ENCODE measurements around the gene MALSU1.

The MALSU1 gene

DNA sequence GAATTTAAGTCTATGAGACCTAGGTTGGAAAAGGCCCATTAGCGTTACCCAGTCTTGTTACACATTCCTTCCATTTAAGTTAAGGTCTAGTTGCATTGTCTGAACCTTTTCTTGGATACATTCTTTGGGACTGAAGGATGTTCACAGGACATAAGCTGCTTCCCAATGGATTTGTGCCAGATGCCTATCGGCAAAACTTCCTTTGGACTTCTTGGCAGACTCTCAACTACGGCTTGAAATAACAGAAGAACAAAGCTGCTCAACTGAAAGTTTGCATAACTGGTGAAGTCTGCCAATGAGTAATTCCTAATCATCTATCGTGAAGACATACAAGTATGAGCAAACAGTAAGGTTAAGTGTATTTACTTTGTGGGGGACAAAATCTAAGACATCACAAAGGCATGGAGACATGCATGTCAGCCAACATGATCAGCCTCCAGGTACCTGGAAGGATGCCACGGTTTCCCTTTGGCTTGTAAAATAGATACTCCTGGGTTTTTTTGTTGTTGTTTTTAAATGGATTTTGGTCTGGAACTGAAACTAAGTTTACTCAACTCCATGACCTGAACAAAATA lies 35.4 kb downstream of the MALSU1 start:
- no peak overlapping the region for H3K4me3 ChIP-seq (ENCODE audit: low read depth, low read length)

DNA sequence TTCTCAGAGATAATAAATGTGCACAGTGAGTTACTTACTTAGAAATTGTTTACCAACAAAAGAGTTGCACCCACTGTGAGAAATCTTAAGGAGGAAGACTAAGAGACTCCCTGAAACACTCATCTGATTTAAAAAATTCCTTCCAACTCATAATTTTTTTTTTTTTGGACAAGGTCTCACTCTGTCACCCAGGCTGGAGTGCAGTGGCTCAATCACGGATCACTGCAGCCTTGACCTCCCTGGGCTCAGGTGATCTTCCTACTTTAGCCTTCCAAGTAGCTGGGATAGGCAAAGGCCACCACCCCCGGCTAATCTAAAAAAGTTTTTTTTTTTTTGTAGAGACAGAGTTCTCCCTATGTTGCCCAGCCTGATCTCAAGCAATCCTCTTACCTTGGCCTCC lies 36.0 kb downstream of the MALSU1 start:
- no peak overlapping the region for H3K4me3 ChIP-seq (ENCODE audit: low read depth, low read length)

DNA sequence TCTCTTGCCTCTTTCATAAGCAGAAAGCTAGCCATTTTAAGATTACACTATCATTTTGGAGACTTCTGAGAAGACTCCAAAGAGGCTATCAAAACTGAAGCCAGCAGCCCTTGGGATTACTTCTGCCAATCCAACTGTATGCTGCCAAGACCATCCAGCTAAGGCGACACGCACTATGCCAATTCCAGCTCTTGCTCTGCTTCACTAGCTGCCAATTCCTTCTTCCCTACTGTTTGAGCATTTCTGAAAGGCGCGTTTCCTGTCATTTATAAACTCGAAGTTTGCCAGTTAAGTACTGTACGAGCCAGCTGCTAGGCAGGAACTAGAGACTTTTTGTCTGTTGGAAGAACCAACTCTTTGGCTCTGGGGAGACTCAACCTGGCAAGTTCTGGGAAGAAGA lies 36.5 kb downstream of the MALSU1 start:
- no peak overlapping the region for H3K4me3 ChIP-seq (ENCODE audit: low read depth, low read length)

DNA sequence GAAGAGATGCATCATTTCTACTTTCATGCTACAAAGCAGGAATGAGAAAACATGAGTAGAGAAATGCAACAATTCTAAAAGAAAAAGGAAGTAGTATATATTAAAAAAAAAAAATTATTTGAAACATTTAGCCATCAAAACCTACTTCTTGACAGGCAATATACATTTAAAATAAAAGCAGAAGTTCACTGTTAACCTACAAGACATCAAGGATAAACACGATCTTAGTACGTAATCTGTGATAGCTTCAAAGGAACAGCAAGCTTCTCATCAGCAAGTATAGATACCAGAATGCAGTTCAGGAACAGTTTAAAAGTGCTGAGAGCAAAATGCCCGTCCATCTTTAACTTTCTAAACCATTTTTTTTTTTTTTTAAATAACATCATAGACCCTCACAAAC lies 36.9 kb downstream of the MALSU1 start:
- no peak overlapping the region for H3K4me3 ChIP-seq (ENCODE audit: low read depth, low read length)

DNA sequence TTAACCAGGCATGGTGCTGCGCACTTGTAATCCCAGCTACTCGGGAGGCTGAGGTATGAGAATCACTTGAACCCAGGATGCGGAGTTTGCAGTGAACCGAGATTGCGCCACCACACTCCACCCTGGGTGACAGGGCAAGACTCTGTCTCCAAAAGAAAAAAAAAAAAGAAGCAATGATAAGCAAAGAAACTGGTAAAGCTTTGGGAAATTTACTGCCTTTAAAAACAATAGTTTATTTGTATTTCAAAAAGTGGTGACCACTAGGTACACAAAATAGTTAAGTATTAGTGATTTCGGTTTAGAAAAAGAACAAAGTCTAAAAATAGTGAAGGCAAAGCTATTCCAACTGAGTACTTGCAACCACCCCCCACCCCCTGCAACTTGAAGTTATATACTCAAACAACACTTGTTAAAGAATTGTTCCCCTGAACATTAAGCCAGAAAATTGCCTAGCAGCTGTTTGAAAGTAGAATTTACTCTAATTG lies 37.7 kb downstream of the MALSU1 start:
- H3K4me3 ChIP-seq (ENCODE audit: low read depth, low read length), result no peak overlapping the region

DNA sequence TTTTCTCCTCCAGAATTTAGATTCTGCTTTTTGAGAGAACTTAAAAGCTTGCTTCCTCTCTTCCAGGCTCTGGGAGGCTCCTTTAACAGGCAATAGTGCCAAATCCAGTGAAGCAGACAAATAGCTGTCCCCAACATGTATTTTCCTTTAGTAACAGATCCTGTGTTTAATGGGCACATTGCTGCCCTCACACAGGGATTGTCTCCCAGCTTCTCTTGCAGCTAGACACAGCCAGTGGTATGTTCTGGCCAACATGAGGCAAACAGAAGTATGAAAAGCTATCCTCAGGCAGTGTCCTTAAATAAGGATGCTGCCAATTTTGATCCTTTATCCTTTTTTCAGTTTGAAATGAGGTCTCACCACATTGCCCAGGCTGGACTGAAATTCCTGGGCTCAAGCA lies 38.2 kb downstream of the MALSU1 start:
- H3K4me3 ChIP-seq (ENCODE audit: low read depth, low read length), result no peak overlapping the region

DNA sequence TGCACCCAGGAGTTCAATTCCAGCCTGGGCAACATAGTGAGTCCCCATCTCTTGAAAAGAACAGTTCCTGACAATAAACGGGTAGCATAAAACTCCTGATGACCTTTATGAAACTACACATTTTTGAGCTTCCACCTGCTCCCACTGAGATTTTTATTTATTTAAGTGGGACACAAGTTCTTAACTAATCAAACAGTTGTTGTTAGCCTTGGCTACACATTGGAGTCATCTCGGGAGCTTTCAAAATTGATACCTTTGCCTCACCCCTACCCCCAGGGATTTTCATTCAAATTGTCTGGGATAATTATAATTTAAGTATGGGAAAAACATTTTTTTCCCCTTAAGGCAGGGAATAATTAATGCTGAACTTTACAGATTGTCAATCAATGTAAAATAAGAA lies 39.3 kb downstream of the MALSU1 start:
- no peak overlapping the region for H3K4me3 ChIP-seq (ENCODE audit: low read depth, low read length)

DNA sequence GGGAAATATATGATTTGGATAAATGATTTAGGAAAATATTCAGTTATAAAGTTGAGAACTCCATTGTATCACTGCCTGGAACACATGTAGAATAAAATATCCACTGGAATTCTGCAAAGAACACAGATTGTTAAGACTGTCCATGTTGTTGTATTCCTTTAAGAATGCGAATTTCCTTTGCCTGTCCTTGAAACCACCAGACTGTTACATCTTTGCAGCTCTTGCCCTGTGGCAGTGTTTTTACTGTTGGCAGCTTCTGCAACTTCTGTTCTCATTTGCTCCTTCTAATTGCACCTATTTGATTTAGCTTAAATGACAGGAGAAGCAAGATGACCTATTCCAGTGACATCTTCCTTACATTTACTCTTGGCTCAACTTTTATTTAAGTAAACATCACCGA lies 39.7 kb downstream of the MALSU1 start:
- H3K4me3 ChIP-seq (ENCODE audit: low read depth, low read length), result no peak overlapping the region

DNA sequence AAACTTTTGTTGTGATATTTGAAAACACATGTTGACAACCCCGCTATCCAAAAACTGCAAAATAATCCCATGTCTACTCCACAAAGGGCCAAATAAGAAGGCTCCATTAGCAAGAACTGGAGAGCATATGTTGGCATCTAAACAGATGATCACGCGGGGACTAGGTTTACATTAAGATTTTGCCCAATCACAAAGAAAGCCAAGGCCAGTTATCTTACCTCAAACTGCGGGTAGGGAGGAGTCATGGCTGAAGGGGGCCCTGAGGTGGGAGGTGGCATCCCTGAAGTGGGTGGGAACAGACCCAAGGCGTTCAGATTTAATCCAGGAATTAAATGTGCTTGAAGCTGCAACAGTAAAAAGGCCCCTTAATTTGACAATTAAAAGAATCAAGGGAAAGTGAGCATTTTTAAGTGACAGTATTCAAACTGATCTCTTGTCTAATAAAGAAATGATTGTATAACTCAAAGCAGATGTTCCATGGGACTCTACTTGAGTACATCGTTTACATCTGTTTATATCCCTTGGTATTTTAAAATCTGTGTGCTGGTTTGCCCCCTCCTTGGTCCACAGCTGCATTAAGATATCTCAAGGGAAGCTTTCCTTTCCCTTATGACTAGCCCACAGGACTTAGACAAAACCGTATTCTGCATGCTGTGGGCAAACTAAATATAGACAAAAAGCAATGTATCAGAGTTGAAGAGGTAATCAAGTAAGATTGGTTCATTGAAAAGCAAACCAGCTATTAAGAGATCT lies 42.9 kb downstream of the MALSU1 start:
- no peak overlapping the region for H3K4me3 ChIP-seq (ENCODE audit: low read depth, low read length)

DNA sequence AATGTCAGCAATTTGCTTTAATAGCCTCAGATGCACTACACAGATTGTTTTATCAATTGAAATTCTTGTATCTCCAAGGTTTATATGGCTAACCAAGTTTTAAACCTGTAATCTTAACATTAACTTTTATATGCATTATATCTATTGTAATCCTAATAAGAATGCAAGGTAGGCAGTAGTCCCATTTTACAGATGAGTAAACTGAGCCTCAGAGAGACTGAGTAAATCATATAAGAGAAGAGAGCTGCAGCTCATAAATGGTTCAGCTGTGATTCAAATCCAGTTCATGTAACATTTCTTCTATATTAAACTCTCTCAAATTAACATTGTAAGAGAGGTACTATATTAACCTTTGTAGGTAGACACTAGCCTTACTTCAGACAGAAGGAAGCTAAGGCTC lies 44.0 kb downstream of the MALSU1 start:
- no peak overlapping the region for H3K4me3 ChIP-seq (ENCODE audit: low read depth, low read length)

DNA sequence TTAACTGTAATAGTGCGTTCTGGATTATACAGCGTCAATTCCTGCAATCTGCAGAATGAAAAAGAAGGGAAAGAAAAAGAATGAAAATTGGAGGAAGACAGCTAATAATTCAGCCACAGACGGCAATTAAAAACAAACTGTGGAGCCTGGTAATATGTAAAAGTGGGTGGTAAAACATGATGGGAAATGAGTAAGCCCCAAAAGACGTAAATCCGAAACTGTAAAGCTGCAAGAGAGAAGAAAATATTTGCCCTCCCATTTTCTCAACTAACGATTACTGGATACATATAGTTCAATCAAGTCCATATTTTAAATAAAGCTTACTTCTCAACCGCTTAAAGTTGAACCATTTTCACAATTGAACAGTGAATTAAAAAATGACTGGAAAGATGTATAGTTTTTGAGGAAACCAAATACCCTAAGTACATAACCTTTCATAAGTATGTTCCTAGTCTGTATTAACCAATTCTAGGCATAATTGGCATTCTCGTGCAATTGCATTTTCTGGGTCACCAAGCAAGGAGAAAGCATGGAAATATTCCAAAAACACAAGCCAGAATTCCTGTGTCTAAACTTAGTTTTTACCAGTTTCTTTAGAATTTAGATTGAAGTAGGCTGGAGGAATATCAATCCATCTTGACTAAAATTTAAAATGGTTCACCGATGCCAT lies 44.8 kb downstream of the MALSU1 start:
- H3K4me3 ChIP-seq (ENCODE audit: low read depth, low read length), result no peak overlapping the region

DNA sequence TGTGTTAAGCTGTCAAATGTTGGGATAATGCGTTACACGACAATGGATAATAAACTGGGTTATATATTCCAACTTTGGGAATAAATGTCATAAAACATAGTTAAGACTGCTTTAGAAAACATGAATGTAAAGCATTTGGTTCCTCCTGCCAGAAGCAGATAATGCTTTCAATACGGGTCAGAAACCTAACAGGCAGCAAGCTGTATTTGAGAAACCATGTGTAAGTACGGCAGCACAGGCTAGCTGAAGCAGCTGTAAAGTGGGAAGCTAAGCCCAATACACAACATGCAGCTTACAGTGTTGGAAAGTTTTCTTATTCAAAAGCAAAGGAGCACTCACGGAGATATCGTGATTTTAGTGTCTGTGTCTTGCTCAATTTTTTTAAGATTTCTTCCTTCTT lies 46.5 kb downstream of the MALSU1 start:
- no peak overlapping the region for H3K4me3 ChIP-seq (ENCODE audit: low read depth, low read length)

DNA sequence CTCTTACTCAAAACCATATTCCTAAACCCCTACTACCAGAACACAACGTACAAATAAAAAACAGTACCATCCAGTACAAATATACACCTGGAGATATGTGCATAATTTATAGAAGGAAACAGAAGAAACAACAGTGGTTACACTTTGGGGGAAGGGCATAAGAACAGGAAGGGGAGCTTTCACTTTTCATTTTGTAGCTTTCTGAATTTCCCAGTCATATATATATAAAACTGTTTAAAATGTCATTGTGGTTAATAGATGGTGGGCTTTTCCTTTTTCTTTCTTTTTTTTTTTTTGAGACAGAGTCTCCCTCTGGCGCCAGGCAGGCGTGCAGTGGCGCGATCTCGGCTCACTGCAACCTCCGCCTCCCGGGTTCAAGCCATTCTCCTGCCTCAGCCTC lies 47.2 kb downstream of the MALSU1 start:
- H3K4me3 ChIP-seq (ENCODE audit: low read depth, low read length), result no peak overlapping the region

DNA sequence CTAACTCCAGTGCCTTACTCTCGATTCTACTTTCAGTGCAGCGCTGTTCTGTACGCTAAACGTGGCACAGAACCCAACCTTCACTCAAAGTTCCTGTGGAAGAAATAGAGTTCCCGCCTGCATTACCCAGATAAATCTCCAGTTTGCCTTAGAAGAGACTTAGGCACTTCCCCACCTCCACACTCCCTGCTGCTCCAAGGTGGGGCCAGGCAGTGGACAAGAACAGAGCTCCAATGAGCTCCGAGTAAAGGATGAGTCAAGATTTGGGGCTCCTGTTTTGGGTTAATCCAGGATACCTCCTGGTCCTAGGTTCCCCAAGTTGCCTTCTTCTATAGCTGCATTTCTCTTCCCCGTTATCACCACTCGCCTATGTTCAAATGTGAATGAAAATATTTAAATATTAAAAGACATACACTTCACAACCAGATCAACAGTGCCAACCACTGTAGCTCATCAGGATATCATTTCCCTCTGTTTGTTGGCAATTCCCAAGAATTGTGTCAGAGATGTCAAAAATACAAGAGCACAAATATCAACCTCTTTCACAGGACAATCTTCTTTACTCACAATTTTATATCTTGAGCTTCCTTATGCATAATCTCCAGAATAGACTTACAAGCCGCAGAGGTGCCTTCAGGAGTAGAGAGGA lies 48.0 kb downstream of the MALSU1 start:
- no peak overlapping the region for H3K4me3 ChIP-seq (ENCODE audit: low read depth, low read length)

DNA sequence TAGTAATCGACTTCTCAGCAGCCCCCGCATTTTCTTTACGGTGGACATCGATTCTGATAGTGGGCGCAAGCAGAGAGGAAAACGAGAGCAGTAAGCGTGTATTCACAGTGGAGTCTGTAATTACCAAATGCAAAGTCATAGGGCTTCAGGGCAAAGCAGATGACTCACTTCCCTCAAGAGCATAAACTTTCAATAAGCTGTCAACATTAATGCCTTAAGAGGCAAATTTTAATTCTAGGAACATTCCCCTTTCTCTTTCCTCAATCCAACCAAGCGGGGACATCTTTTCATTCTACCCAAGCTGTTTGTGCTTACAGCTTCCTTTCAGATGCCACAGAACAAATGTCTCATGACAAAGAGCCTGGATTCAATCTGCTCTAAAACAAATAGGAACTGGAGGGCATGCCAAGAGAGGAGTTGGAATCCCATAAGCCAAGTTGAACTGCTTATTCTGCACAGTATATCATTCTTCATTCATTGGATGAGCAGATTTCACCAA lies 48.6 kb downstream of the MALSU1 start:
- H3K4me3 ChIP-seq (ENCODE audit: low read depth, low read length), result no peak overlapping the region

DNA sequence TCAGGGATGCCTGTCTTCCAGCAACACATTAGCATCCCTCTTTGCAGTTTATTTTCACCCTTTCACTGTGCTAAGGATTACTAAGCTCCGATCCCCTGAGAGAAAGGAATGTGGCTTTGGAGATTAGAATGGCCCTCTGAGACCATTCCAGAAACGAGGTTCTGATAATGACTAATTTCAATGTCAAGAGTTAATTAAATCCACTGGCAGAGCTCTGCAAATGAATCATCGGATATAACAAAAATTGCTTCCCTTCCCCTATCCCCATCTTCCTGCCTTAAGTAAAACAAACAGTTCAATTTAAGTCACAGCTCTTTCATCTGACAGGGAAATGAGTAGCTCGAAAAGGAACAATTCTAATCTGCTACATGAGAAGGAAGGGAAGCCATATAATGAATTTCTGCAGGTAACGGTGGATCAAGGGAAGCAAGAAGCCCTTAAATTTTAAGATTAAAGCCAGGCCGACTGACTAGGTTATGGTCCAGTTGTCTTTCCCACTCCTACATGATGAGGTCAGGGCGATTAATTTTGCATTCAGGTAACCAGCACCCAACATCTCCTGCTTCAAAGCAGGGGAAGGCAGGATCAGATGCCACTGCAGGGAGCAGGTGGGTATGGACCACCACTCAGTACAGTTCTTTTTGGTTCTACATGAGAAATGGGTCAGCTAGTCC lies 50.5 kb downstream of the MALSU1 start:
- H3K4me3 ChIP-seq (ENCODE audit: low read depth, low read length), result no peak overlapping the region

DNA sequence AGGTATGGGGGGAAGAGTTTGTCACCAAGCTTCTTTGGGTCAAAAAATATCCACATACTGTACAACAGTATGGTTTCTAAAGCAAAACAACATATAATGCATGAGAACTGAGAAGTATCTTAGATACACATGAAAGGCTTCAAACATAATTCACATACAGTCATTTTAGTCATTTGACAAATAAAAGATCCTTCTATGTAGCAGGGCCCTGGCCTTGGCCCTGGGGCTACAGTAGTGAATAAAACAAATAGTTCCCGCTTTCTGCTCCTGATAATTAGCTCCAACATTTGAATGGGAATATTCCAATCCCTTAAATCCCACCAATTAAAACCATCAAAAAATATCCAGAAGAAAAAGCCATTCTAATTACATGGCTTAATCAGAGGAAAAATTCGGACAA lies 51.3 kb downstream of the MALSU1 start:
- no peak overlapping the region for H3K4me3 ChIP-seq (ENCODE audit: low read depth, low read length)

DNA sequence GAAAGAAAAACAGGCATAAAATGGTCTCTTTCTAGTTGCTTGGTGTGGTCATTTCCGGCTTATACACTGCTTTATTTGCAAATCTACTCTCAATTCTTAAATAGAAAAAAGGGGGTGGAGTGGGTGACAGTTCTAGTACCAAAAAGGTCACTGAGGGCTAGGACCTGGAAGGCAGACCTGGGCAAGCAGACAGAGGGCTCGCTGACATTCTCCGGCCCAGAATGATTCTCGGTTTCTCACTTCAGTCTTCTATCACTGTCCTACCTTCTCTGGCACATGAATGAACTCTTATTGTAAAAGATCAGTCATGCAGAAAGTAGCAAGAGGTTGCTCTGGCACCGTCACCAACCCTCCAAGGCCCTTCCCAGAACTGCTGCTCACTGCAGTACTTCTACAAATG lies 54.0 kb downstream of the MALSU1 start:
- no peak overlapping the region for H3K4me3 ChIP-seq (ENCODE audit: low read depth, low read length)

DNA sequence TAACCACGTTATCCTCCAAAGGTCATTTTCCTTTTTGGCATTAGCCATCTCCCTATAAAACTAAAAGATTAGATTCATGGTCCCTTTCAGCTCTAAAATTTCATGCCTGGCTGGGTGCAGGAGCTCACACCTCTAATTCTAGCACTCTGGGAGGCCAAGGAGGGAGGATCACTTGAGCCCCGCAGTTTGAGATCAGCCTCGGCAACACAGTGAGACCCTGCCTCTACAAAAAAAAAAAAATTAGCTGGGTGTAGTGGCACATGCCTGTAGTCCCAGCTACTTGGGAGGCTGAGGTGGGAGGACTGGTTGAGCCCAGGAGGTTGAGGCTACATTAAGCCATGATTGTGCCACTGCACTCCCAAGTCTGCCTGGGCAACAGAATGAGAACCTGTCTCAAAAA lies 57.0 kb downstream of the MALSU1 start:
- H3K4me3 ChIP-seq (ENCODE audit: low read depth, low read length), result no peak overlapping the region

DNA sequence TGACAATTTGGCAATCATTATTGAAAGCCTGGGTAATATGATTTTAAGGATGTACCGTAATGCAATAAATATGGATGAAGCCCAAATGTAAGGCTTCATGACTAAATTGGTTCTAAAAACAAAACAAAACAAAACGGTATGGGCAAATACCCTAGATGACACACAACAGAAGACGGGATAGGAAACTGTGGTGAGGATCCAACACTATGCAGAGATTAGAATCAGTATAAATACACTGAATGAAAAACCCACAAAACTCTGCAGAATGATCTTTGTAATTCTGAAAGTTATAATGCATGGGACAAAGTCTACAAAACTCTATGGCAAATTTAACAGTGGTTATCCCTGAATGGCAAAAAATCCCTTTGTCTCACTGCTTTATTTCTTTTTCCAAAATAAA lies 57.6 kb downstream of the MALSU1 start:
- no peak overlapping the region for H3K4me3 ChIP-seq (ENCODE audit: low read depth, low read length)

Measured in iPS-11a (cell line).